ENCODE data around the gene SLITRK1. TPM values are rescaled to one million over a fixed set of nuclear protein-coding genes. Genes with fewer than 3 reads are reported as not detected.

The SLITRK1 gene
- total RNA-seq, 3 donors from 2014 or later (not counting 1 experiment from before 2014, with no cell fraction given): not detected

DNA sequence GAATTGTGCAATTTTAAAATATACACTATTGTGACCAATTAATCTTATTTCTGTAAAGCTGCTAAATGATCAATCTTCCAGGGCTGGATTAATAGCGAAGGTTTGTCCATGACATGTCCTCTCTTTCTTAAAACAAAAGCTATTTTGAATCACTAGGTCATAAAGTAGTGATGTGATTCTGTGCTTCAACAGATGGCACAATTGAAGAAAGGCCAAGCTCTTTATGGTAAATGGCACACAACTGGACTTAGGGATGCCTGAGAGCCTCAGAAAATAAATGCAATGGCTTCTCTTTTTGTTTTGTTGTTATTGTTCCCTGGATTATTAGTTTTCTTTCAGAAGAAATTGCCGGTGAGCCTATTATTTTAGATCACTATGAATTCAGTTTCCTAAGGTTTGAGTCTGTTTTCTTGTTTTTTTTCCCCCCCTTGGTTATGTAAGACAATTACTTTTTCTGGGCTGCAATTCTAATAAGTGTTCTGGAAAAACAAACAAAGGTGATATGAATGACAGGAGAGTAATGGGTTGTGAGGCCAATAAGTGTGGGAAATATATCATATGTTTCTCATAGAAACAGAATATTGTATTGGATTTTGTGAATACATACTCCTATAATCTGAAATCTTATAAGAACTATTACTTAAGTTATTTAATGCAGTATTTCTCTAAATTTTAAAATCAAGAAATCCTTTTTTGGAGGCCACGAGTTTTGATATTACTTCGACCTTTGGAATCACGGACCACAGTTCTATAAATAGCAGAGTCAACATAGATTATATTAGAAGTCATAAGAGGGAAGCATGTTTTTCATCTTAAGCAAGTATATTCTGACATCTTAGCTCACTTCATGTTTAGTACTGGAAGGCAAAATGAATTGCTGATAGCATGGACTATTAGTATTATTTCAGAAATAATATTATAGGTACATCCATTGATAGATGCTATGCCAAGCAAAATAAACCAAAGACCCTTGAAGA, 16.8 kb downstream of the SLITRK1 start:
- no peak for DNase-seq
- Histone ChIP-seq H3K9me3 (ENCODE audit: control insufficient read depth, insufficient read depth, low read length) (no peaks in the 10 kb centered on the region), H3K27ac (ENCODE audit: low read length) (no peak overlapping the region), H3K4me3 (ENCODE audit: low read length) (no peak overlapping the region), H3K4me1 (ENCODE audit: control insufficient read depth, insufficient read depth, low read length) (no peaks in the 10 kb centered on the region), H3K27me3 (ENCODE audit: control insufficient read depth, insufficient read depth, low read length) (no peaks in the 10 kb centered on the region), H3K36me3 (ENCODE audit: control insufficient read depth, insufficient read depth, low read length) (no peaks in the 10 kb centered on the region)
- Mint-ChIP-seq H3K9me3 (peaks cover 5 to 6% of the 10 kb centered on the region in 2 donors), H3K27ac (no peak overlapping the region), H3K4me1 (no peaks in the 10 kb centered on the region), H3K4me3 (no peak overlapping the region), H3K27me3 (ENCODE audit: low read depth in 2 of 2) (no peaks in the 10 kb centered on the region), H3K36me3 (no peaks in the 10 kb centered on the region)
- TF ChIP-seq, protein P1, sequence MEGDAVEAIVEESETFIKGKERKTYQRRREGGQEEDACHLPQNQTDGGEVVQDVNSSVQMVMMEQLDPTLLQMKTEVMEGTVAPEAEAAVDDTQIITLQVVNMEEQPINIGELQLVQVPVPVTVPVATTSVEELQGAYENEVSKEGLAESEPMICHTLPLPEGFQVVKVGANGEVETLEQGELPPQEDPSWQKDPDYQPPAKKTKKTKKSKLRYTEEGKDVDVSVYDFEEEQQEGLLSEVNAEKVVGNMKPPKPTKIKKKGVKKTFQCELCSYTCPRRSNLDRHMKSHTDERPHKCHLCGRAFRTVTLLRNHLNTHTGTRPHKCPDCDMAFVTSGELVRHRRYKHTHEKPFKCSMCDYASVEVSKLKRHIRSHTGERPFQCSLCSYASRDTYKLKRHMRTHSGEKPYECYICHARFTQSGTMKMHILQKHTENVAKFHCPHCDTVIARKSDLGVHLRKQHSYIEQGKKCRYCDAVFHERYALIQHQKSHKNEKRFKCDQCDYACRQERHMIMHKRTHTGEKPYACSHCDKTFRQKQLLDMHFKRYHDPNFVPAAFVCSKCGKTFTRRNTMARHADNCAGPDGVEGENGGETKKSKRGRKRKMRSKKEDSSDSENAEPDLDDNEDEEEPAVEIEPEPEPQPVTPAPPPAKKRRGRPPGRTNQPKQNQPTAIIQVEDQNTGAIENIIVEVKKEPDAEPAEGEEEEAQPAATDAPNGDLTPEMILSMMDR (IDR thresholded peaks at IDR 0.05): no peak
- no peak for ATAC-seq
- WGBS (ENCODE audit: insufficient coverage): 90% methylated on average over 4 of the region's 5 CpGs
- intact Hi-C loops (cut with micrococcal nuclease): no loop called here

DNA sequence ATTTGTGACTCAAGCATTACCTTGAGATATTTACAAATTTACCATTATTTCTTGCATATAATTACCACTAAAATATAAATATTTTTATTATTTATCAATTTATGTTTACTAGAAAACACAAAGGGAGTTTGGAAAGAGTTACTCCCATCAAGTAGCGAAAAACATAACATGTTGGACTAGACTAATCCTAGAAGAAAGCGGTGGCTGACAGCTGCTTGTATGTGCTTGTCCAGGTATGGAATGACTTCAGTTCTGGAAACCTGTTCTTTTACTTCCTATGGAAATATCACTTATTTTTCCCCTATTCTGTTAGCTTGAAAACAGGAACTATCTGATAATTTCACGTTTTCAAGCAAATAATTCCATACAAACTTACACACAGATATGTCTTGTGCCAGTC, 28.5 kb downstream of the SLITRK1 start:
- no peak for ATAC-seq
- WGBS (ENCODE audit: insufficient coverage): 76% methylated on average over 3 of the region's 3 CpGs
- intact Hi-C loops (cut with micrococcal nuclease): no loop called here
- H3K36me3 ChIP-seq (ENCODE audit: control insufficient read depth, insufficient read depth, low read length): no peaks in the 10 kb centered on the region
- no peak overlapping the region for H3K27ac ChIP-seq (ENCODE audit: low read length)
- no peaks in the 10 kb centered on the region for H3K36me3 Mint-ChIP-seq
- no peak for DNase-seq
- H3K9me3 ChIP-seq (ENCODE audit: control insufficient read depth, insufficient read depth, low read length): no peaks in the 10 kb centered on the region
- TF ChIP-seq, protein P1 (IDR thresholded peaks at IDR 0.05): no peak
- H3K4me3 ChIP-seq (ENCODE audit: low read length): no peak overlapping the region
- peaks cover 2 to 3% of the 10 kb centered on the region in 2 donors for H3K9me3 Mint-ChIP-seq
- H3K4me3 Mint-ChIP-seq: no peak overlapping the region
- no peaks in the 10 kb centered on the region for H3K4me1 ChIP-seq (ENCODE audit: control insufficient read depth, insufficient read depth, low read length)
- H3K27me3 ChIP-seq (ENCODE audit: control insufficient read depth, insufficient read depth, low read length): no peaks in the 10 kb centered on the region
- no peaks in the 10 kb centered on the region for H3K27me3 Mint-ChIP-seq (ENCODE audit: low read depth in 2 of 2)
- no peaks in the 10 kb centered on the region for H3K4me1 Mint-ChIP-seq
- no peak overlapping the region for H3K27ac Mint-ChIP-seq

DNA sequence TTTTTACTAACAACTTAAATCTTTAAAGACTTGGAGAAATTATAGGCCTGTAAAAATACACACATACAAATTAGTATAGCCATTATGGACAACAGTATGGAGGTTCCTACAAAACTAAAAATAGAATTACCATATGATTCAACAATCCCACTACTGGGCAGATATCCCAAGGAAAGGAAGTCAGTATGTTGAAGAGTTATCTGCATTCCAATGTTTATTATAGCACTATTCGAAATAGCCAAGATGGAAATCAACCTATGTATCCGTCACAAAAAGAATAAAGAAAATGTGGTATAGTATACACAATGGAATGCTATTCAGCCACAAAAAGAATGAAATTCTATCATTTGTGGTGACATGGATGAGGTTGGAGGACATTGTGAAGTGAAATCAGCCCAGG, 37.2 kb downstream of the SLITRK1 start:
- DNase-seq (no peak), ATAC-seq (no peak)
- Histone ChIP-seq H3K36me3 (ENCODE audit: control insufficient read depth, insufficient read depth, low read length) (no peaks in the 10 kb centered on the region), H3K9me3 (ENCODE audit: control insufficient read depth, insufficient read depth, low read length) (no peaks in the 10 kb centered on the region), H3K27me3 (ENCODE audit: control insufficient read depth, insufficient read depth, low read length) (no peaks in the 10 kb centered on the region), H3K4me3 (ENCODE audit: low read length) (no peak overlapping the region), H3K4me1 (ENCODE audit: control insufficient read depth, insufficient read depth, low read length) (no peaks in the 10 kb centered on the region), H3K27ac (ENCODE audit: low read length) (no peak overlapping the region)
- H3K4me3 Mint-ChIP-seq: no peak overlapping the region
- no peak overlapping the region for H3K27ac Mint-ChIP-seq
- peaks cover 20 to 25% of the 10 kb centered on the region in 2 donors for H3K9me3 Mint-ChIP-seq
- 100% methylated on average over 2 of the region's 2 CpGs for WGBS (ENCODE audit: insufficient coverage)
- H3K27me3 Mint-ChIP-seq (ENCODE audit: low read depth in 2 of 2): no peaks in the 10 kb centered on the region
- intact Hi-C loops (cut with micrococcal nuclease): no loop called here
- H3K4me1 Mint-ChIP-seq: no peaks in the 10 kb centered on the region
- peaks cover 13% of the 10 kb centered on the region for H3K36me3 Mint-ChIP-seq
- TF ChIP-seq, protein P1 (IDR thresholded peaks at IDR 0.05): no peak

Data from natural killer cell (primary cell).